HG03045 (cell line): ENCODE results near the gene GLYATL1B.
"Not testable (repeated sequence)": the region's sequence is repeated elsewhere in the genome, so short reads cannot be mapped to it uniquely, and the experiment has no call there.

ENCODE experiments used
- ATAC-seq: cut with Tn5 transposase; IDR thresholded peaks from one replicate; pipeline ENCODE4 v1.9.1; 2021; ENCODE audit warnings: mild to moderate bottlenecking, moderate library complexity; ENCODE audit not compliant: unreplicated experiment

GLYATL1B gene

GRCh38 chr11:59095972-59096575 lies 10.0 kb downstream of the GLYATL1B start:
- not testable (repeated sequence) for ATAC-seq

GRCh38 chr11:59097113-59097708 lies 11.1 kb downstream of the GLYATL1B start:
- ATAC-seq, result no peak

- ATAC-seq, result not testable (repeated sequence)
Measured at GRCh38 chr11:59097938-59098337, 11.8 kb downstream of the GLYATL1B start.

DNA sequence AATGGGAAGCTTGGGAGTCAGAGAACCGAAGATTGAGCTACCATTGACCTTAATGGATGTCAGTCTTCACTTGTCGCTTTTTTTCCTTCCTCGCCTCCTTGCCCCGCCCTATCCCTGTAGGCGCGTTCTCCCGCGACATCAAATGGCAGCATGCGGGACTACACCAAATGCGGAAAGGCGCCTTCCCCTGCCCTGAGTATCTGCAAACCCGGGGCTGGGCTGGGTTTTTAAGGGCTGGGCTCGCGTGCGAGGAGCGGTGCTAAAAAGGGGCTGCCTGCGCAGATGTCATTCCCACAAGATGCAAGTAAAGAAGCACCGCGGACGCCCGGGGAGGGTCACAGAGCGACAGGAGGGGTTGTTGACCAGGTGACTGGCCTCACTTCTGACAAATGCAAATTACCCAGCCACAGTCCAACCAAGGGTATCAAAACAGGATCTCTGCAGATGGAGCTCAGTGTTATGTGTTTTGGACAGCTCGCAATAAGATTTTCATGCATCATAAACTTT lies 16.2 kb downstream of the GLYATL1B start:
- ATAC-seq, result peak; percentile 75

- ATAC-seq, result peak; percentile 67
Measured at GRCh38 chr11:59106363-59107336, 20.5 kb downstream of the GLYATL1B start, which contains the start of gene FAM111B. Gene FAM111B (plus strand): TSS chr11:59107237. CDS start chr11:59109626, 2,389 bp downstream.

DNA sequence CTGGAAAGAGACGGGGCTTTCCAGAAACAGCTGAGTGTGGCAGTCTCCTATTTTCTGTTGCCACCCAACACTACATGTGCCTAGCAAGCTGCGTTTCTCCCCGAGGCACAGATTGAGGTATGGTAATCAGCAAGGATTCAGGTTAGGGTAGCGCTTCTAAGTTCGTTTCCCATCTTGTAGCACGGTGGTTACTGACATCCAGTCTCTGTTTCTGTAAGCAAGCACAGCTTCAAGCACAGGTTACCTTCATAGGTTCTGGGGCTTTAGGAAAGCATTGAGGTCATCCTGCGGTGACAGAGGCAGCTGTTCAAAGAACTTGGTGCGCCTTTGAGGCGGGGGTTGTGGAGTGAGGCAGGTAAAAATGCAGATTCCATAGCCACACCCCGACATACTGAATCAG lies 21.6 kb downstream of the GLYATL1B start:
- peak; percentile 24 for ATAC-seq

GRCh38 chr11:59112494-59112893 lies 26.4 kb downstream of the GLYATL1B start:
- ATAC-seq, result no peak

DNA sequence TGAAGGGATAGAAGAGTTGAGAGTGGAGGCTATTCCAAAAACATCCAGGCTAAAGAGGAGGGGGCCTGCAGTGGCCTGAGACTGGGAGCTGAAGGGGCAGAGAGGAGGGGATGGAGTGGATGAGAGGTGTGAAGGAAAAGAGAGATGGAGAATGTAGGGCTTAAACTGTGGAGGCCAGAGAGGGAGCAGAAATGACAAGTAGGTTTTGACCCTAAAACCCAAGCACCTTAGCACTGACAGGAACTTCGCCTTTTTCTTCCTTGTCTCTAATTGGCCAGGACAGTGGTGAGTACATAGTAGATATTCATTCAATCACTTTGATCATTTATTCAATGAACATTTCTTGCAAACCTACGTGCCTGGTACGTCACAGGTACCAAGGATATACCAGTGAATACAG lies 28.2 kb downstream of the GLYATL1B start:
- no peak for ATAC-seq

DNA sequence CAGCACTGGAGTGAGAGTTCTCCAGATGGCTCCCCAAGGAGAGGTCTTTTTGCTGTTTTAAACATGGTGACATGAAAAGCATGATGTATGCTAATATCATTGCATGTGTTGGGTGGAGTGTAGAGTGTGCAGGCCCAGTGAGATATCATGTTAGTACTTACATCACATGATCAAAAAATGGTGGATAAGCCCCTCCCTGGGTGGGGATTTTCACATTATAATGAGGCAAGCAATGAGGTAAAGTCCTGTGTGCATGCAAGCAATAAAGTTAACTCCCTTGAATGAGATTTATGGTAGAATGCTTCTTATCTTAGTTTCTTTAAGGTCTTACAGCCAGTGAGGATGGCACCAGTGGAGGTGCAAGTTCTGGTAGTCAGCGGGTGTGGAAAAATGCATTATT lies 29.4 kb downstream of the GLYATL1B start:
- no peak for ATAC-seq

- ATAC-seq, result no peak
Measured at GRCh38 chr11:59117774-59118173, 31.7 kb downstream of the GLYATL1B start.

DNA sequence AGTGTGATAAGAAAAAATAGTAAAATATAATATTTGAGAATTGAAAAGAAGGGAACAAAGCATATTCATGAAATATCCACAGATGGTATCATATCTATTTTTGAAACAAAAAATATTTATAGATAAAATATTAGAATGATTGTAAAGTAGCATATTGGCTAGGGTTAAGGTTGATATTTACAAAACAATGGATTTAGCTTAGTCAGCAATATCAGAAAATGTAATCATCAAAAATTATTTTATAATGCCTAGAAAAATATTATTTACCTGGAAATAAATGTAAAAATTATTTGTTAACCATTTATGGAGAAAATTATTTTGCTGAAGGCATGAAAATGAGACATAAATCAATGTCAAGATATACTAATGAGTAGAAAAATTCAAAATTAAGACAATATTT lies 33.7 kb downstream of the GLYATL1B start:
- no peak for ATAC-seq

- peak; percentile 97 for ATAC-seq
Measured at GRCh38 chr11:59135648-59136461, 49.7 kb downstream of the GLYATL1B start.

- not testable (repeated sequence) for ATAC-seq
Measured at GRCh38 chr11:59136551-59136950, 50.4 kb downstream of the GLYATL1B start.

- no peak for ATAC-seq
Measured at GRCh38 chr11:59137190-59137589, 51.1 kb downstream of the GLYATL1B start.

- no peak for ATAC-seq
Measured at GRCh38 chr11:59138643-59139042, 52.5 kb downstream of the GLYATL1B start.

DNA sequence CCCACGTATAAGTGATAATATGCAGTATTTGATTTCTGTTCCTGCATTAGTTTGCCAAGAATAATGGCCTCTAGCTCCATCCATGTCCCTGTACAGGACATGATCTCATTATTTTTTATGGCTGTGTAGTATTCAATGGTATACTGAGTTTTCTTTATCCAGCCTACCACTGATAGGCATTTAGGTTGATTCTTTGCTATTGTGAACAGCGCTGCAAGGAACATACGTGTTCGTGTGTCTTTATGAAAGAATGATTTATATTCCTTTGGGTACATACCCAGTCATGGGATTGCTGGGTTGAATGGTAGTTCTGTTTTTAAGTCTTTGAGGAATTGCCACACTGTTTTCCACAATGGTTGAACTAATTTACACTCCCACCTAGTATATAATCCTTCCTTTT lies 55.1 kb downstream of the GLYATL1B start:
- ATAC-seq, result no peak

GRCh38 chr11:59141673-59142460 lies 55.8 kb downstream of the GLYATL1B start:
- ATAC-seq, result no peak

DNA sequence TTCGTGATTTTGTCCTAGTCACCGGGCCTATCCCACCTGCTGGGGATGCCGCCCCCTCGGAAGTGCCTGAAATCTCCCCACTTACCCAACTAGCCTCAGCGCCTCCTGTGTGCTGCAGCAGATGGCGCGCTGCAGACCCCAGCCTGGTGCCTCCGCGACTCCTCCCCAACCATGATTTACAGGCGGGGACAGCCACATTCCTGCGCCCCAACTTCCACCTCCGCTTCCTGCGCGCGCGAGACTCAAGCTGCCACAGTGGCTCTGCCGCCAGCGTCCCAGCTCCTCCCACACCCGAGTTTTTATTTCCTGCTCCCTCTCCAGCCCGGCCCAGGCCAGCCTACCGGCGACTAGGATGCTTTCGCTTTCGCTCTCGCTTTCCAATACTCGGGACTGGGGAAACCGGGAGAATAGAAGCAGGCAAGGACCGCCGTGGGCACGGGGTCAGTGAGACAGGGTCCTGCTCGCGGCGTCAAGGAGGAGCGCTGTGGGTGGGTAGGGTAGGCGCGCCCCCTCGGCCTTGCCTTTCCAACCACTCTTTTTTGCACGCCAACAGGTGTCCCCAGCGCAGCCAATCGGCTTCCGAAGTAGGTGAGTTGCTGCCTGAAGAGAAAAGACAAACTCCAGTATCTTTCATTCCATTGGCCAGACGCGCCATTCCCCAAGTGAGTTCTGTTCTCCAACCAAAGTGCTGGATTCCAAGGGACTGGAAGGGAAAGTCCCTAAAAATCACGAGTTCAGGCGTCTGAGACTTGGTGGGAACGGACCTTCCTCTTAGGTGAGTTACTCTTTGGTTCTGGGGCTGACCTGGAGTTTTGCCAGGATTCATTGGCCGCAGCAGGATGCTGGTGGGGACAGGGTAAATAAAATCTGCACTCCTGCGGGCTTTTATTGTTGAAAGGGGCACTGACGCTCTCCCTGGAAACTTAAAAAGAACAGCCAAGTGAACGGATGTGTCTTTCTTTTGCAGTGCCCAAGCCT lies 56.7 kb downstream of the GLYATL1B start, which contains the start of gene FAM111A:
Gene FAM111A, plus strand, starts transcription at position 327 of the 978 bp plus-strand sequence. CDS start 6,017 bp downstream, outside the sequence.
- ATAC-seq, result peak; percentile 83
